Stimulated activated CD8-positive, alpha-beta memory T cell treated with anti-CD3 and anti-CD28 coated beads, Interleukin-15, amount 100 ng/mL, for 4 hours (primary cell): ENCODE measurements around the gene MYOZ3.

Experiments
- DNase-seq, 2 donors: peaks; one replicate each; pipeline ENCODE4 v3.0.0-alpha.2; 2020; ENCODE audit warnings: low read depth in 2 of 2

The MYOZ3 gene

DNA sequence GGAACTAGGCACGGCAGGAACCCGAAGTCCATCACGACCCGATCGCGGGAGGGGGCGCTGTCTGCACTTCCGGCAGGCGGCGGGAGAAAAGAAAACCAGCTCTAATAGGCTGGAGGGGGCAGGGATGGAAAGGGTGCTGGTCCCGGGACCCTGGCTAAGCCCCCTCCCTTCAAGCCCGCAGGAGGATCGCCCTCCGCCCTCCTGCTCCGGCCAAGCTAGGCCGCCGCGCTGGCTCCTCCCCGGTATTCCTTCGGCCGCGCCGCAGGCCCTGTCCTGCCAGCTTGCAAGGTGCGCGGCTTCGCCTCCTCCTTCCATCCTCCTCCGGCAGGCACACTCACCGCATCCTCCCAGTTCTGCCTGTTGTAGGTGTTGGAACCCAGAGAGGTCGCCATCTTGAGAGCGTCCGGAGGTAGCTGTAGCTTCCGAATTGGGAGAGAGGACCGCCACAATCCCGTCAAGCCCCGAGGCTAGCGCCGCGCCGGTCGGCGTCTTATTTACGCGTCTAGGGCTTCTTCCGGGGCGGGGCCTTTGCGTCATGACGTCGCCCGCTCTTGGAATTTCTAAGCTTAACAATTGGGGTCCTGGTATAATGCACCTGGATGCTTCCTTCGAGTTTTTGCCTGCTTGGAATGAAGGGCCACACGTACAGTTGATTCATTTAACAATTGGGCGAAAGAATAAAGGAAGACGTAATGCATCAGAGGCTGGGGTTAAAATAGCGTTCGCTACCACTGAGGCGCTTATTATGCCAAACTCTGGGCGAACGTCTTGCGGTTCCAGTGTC lies 39.7 kb downstream of the MYOZ3 start, which contains the start of gene RBM22:
TSS of gene RBM22 (minus strand) at position 469 of the 784 bp plus-strand sequence. CDS start at position 392, 77 bp downstream.
- DNase-seq, result peak; percentile 77 to 82

DNA sequence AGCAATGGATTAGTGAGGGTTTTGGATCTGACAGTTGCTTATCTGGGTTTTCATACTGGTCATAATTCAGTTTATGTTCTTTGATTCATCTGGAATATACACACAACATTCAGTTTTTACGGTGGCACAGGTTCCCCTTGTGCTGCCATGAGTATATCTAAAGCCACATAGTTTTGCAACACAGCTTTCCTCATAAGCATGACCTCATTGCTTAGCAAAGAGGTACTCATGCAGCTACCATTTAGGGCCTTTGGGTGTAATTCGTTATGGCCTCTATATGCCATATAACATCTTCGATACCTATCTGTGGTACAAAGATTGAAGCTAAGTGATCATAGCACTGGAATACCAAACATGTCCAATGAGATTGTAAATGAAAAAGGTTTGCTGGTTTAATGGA lies 42.7 kb downstream of the MYOZ3 start:
- no peak for DNase-seq

DNA sequence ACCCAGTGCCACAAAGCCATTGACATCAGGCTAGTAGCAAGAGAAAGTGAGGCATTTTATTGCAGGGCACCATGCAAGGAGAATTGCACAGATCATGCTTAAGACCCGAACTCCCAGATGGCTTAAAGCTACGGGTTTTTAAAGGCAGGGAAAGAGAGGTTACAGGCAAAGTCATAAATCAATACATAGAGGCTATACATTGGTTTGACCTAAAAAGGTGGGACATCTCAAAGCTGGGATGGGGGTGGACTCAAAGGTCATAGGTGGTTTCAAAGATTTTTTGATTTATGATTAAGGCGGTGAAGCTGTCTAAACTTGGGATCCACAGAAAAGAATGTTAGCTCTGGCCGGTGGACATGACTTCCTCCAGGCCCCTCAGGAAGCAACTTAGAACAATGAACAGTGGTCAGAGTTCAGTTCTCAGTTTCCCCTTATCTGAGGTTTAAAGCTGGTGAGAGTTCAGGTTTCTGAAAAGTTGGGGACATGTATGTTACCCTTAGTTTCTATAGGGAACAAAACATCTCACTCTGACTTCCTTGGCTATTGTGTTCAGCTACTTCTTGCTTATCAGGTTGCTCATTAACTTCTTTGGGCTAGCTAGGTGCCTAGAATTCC lies 45.8 kb downstream of the MYOZ3 start:
- no peak for DNase-seq

GRCh38 chr5:150710165-150710564 lies 49.1 kb downstream of the MYOZ3 start:
- no peak for DNase-seq

DNA sequence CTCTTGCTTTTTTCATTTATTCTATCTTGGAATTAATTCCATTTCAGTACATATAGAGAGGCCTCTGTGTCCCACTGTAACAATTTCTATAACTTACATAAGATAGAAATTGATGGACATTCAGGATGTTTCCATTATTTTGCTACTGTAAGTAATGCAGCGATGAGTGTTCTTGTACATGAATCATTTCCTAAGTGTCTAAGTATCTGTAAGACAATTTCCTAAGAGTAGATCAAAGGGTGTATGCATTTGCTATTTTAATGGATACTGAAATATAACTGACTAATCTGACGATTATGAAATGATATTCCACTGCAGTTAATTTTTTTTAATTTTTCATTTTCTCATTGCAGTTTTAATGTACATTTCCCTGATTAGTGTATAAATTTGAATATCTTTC lies 62.8 kb downstream of the MYOZ3 start:
- no peak for DNase-seq
